RWPE2 (cell line): ENCODE results near the gene LYPD4.

Source experiments
- ATAC-seq: fragments of 200-7000 bp; cut with Tn5 transposase; 3 replicates; pipeline ENCODE4 v1.9.1; 2021; ENCODE audit warnings: low read depth
- DNase-seq: peaks from one replicate; pipeline ENCODE4 v3.0.0-alpha.2; 2020; ENCODE audit warnings: low spot score
- H3K27ac ChIP-seq: fragments of 450-650 bp; 2 replicates; pipeline ENCODE4 v1.5.1; 2017; ENCODE audit warnings: mild to moderate bottlenecking; ENCODE audit not compliant: poor library complexity, severe bottlenecking
- H3K27me3 ChIP-seq: fragments of 250-450 bp; sonication (Bioruptor Pico); 2 replicates; pipeline ENCODE4 v1.5.1; 2021; ENCODE audit warnings: mild to moderate bottlenecking, moderate library complexity; ENCODE audit not compliant: insufficient read depth, poor library complexity, severe bottlenecking
- H3K36me3 ChIP-seq: fragments of 250-450 bp; sonication (Bioruptor Pico); 2 replicates; pipeline ENCODE4 v1.5.1; 2020; ENCODE audit warnings: low read depth, mild to moderate bottlenecking, moderate library complexity
- H3K4me1 ChIP-seq: fragments of 250-450 bp; sonication (Bioruptor Pico); 2 replicates; pipeline ENCODE4 v1.5.1; 2021; ENCODE audit warnings: mild to moderate bottlenecking, moderate library complexity; ENCODE audit not compliant: insufficient read depth, poor library complexity, severe bottlenecking
- H3K4me3 ChIP-seq: fragments of 250-450 bp; sonication (Bioruptor Pico); 2 replicates; pipeline ENCODE4 v1.5.1; 2021; ENCODE audit warnings: mild to moderate bottlenecking, moderate library complexity; ENCODE audit not compliant: severe bottlenecking
- H3K9me3 ChIP-seq: fragments of 250-450 bp; sonication (Bioruptor Pico); 2 replicates; pipeline ENCODE4 v1.5.1; 2021; ENCODE audit warnings: mild to moderate bottlenecking, moderate library complexity; ENCODE audit not compliant: severe bottlenecking
- CTCF ChIP-seq: fragments of 450-650 bp; IDR thresholded peaks from one replicate; pipeline ENCODE4 v1.5.1; 2017; ENCODE audit warnings: mild to moderate bottlenecking, moderate library complexity; ENCODE audit not compliant: poor library complexity, severe bottlenecking

LYPD4 gene

GRCh38 chr19:41869374-41869955 is 25.0 kb upstream of the LYPD4 start:
- Histone ChIP-seq H3K9me3 (no peaks in the 10 kb centered on the region), H3K27me3 (no peaks in the 10 kb centered on the region), H3K36me3 (peaks cover 75% of the 10 kb centered on the region), H3K27ac (peak overlapping the region; percentile 12), H3K4me1 (no peaks in the 10 kb centered on the region), H3K4me3 (no peak overlapping the region)
- no peak for ATAC-seq
- no peak for DNase-seq
- no peak for TF ChIP-seq CTCF

- Histone ChIP-seq H3K27me3 (no peaks in the 10 kb centered on the region), H3K27ac (peak overlapping the region; percentile 12), H3K36me3 (peaks cover 81% of the 10 kb centered on the region), H3K4me1 (no peaks in the 10 kb centered on the region), H3K4me3 (no peak overlapping the region), H3K9me3 (no peaks in the 10 kb centered on the region)
- TF ChIP-seq CTCF = no peak
- ATAC-seq (no peak), DNase-seq (no peak)
Measured at GRCh38 chr19:41868989-41869300, 24.5 kb upstream of the LYPD4 start.

GRCh38 chr19:41868120-41868988 is 23.9 kb upstream of the LYPD4 start:
- no peak for DNase-seq
- H3K4me1 ChIP-seq = no peaks in the 10 kb centered on the region

GRCh38 chr19:41866284-41866683 is 21.8 kb upstream of the LYPD4 start:
- ATAC-seq = 0 out of 3 replicates have a peak, but pooled peaks have one; percentile 5
- H3K36me3 ChIP-seq = peaks cover 100% of the 10 kb centered on the region
- peaks cover 7% of the 10 kb centered on the region for H3K4me1 ChIP-seq
- TF ChIP-seq CTCF = no peak
- H3K27ac ChIP-seq = peak overlapping the region; percentile 10
- H3K9me3 ChIP-seq = no peaks in the 10 kb centered on the region
- no peak for DNase-seq
- H3K4me3 ChIP-seq = no peak overlapping the region
- H3K27me3 ChIP-seq = no peaks in the 10 kb centered on the region

More at GRCh38 chr19:41868120-41868988, 23.9 kb upstream of the LYPD4 start:
- Histone ChIP-seq H3K36me3 (peaks cover 86% of the 10 kb centered on the region), H3K27ac (peak overlapping the region; percentile 5), H3K27me3 (no peaks in the 10 kb centered on the region), H3K9me3 (no peaks in the 10 kb centered on the region), H3K4me3 (no peak overlapping the region)
- ATAC-seq = no peak
- TF ChIP-seq CTCF = no peak

- H3K36me3 ChIP-seq = peaks cover 90% of the 10 kb centered on the region
- H3K4me1 ChIP-seq = peaks cover 9% of the 10 kb centered on the region
- DNase-seq (no peak), ATAC-seq (no peak)
- H3K27ac ChIP-seq = peak overlapping the region; percentile 7
- no peak for TF ChIP-seq CTCF
- no peaks in the 10 kb centered on the region for H3K9me3 ChIP-seq
- no peak overlapping the region for H3K4me3 ChIP-seq
- H3K27me3 ChIP-seq = no peaks in the 10 kb centered on the region
Measured at GRCh38 chr19:41864374-41864773, 19.9 kb upstream of the LYPD4 start.
